GM18511 (cell line): ENCODE results near the gene MIEF1.

Experiments used
- ATAC-seq: cut with Tn5 transposase; IDR thresholded peaks from one replicate; pipeline ENCODE4 v1.9.1; 2021; ENCODE audit warnings: mild to moderate bottlenecking, moderate library complexity; ENCODE audit not compliant: unreplicated experiment

MIEF1 gene

GRCh38 chr22:39528080-39528661 is 26.1 kb downstream of the MIEF1 start:
- no peak for ATAC-seq

DNA sequence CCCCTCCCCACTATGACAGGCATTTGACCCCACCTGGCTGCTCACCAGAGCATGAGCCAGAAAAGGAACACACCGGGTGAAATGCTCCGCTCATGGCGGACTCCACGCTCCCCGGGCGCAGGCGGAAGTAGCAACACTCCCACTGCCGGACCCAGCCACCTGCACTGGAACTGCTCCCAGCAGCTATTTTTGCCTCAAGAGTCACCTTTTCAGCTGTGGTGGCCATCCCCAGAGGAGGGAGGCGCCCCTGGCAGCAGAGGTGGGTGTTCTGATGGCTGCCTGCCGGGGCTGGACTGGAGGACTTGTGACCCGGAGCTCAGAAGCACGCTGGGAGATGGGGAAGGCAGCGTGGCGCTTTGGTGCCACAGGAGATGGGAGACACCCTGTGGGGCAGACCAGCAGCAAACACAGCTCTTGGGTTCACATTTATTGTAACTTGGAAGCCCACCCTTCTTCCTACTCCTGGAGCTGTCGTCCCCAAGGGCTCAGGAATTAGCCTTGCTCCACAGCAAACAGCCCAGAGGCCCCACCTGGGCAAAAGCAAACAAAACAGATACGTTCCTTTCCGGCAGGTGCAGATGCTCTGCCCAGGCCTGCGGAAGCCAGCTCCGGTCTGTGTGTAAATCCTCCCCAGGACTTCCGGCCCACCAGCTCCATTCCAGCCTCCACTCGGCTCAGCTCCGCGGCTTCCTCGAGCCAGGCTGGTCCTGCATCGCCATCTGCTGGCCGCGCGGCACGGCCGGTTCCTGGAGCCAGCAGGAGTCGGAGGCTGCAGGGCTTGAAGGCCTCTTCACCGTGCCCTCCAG is 26.8 kb downstream of the MIEF1 start:
- peak; percentile 26 for ATAC-seq

DNA sequence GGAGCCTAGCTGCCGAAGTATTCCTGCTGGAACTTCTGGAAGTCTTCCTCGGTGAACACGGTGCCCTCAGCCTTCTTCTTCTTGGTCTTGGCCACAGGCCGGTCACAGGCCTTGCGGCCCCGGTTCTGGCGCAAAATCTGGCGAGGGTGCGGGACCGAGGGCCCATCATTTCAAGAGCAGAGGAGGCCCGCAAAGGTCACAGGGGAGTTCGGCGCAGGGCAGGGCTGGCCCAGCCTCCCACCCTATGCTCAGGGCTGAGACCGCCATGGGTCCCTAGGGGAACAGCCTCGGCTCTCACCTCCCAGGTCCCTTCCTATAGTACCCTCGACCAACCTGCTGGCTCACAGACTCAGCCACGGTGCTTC is 27.4 kb downstream of the MIEF1 start:
- ATAC-seq, result no peak

DNA sequence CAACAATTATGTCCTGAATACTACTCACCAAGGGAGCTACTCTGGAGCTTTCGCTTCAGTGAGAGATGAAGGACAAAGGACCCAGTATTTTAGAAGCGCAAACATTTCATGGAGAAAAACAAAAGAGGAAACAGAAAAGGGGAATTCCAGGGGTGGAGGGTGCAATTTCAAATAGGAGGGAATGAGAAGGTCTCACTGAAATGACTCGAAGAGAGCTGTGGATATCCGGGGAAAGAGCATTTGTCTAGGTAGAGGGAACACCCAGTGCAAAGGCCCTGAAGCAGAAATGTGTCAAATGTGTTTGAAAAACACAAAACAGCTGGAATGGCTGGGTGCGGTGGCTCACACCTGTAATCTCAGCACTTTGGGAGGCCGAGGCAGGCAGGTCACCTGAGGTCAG is 28.0 kb downstream of the MIEF1 start:
- no peak for ATAC-seq

DNA sequence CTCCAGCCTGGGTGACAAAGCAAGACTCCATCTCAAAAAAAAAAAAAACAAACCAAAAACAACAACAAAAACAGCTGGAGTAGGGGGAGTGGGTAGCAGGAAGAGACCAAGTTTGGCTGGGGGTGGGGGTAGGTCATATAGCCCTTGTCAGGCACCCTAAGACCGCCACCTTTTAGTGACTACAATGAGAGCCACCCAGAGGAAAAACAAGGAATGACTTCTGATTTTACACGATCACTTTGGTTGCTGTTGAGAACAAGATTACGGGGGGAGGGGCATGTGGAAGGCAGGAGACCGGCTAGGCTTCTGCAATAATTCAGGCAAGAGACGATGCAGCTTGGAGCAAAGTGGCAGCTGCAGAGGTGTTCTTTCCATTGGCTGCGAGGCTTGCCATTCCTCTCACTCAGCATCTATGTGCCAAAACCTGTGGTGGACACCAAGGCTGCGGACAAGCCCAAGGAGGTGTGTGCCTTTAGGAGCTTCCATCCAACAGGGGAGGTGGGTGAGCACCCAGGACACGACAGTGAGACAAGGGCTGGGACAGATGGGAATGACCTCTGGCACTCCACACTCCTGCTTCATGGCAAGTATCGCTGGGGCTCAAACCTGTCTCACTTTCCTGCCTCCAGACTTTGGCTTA is 28.7 kb downstream of the MIEF1 start:
- ATAC-seq, result no peak

GRCh38 chr22:39532215-39533073 is 30.4 kb downstream of the MIEF1 start, which contains the start of gene RPS19BP1:
Gene RPS19BP1 (minus strand): TSS chr22:39532748. CDS start chr22:39532738, 10 bp downstream.
- peak; percentile 79 for ATAC-seq

DNA sequence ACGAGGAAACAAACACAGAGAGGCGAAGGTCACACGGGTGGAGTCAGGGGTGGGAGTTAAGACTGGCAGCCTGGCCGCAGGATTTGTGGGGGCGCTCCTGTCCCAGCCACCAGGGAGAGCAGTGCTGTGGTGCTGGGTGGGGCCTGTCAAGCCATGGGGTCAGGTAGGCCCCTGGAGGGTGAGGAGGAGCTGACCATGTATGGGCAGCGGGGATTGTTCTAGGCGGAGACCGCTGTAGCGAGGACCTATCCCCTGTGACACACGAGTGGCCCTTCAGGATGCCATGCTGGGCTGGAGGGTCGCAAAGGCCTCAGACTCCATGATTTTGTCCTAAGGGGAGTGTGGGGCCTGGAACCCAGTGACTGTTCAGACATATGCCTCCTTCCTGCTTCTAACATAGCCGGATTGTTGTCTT is 32.0 kb downstream of the MIEF1 start:
- no peak for ATAC-seq

DNA sequence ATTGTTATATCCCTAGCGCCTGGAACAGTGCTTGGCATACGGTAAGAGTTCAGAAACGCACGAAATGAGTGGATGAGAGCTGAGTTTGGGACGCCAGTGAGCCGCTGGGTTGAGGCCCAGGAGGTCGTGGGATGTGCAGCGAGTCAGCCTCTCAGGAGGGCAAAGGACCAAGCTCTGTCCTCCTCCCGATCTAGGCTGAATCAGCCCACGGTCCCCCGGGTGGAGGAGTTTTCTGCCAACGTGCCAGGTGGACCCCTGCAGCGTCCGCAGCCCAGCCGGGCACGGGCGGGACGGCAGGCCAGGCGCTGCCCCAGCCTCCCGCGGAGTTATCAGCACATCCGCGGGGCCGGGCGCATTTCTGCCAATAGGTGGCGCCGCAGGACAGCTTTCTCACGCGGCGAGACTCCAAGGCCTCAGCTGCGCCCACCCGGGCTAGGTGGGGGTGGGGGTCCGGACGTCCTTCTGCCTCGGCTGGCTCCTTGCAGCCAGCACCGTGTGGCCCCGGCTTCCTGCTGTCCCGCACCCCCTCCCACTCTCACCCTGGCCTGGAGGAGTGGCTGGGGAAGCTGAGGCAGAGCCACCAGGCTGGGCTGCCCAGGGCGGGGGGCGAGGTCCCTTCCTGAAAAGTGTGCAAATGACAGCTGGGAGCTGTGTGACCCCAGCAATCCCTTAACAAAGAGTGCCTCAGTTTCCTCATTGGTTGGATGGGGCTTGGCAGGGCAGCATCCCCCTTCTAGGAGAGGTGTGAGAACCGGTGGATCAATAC is 32.7 kb downstream of the MIEF1 start:
- ATAC-seq, result no peak

DNA sequence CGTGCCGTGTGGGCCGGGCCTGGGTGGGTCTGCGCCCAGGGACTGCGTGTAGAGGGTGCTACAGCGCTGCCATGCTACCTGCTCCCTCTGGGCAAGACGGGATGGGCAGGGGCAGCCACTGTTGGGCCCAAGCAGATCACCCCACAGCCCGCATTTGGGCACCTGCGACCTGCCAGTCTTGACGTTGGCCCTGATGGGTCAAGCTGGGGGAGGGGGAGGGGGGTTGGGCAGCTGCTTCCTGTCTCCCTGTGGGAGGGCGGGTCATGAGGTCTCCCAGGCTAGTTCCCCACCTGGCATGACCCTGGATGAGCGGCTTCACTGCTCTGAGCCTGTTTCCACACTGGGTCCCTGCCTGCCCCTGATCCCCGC is 33.3 kb downstream of the MIEF1 start:
- ATAC-seq, result no peak

GRCh38 chr22:39535831-39536449 is 33.9 kb downstream of the MIEF1 start:
- ATAC-seq, result no peak

- no peak for ATAC-seq
These were observed 34.6 kb downstream of the MIEF1 start for GRCh38 chr22:39536711-39537110.

DNA sequence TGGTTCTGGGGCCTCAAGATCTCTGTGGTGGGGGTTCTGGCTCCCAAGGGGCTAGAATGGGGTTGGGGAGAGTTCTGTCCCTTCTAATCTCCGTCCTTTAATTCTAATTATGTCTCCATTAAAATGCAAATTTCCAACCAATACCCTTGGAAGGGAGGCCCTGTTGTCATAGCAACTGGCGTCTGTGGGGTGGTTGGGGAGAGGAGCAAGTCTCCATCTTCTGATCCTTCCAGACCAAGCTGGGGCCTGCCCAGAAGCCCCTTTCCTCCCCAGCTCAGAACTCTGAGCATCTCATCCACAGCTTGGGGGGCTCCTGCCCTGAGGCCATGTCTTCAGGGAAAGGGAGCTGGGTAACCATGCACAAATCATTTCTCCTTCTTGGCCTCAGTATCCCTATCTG is 35.9 kb downstream of the MIEF1 start:
- ATAC-seq, result no peak

DNA sequence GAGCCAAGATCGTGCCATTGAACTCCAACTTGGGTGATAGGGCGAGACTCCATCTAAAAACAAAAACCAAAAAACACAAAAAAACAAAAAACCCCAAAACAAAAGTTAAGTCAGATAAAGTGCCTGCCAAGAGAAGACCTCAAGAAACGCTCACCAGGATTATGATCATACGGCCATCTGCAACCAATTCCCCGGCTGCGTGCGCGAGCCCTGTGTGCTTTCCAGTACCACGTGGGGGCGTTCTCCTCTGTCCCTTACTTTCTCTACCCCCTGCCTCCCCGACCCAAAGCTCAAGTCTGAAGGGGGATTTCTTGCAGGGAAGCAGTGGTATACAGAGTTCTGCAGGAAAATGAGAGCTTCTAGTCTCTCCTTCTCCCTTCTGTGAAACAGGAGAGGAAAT is 41.0 kb downstream of the MIEF1 start:
- no peak for ATAC-seq

DNA sequence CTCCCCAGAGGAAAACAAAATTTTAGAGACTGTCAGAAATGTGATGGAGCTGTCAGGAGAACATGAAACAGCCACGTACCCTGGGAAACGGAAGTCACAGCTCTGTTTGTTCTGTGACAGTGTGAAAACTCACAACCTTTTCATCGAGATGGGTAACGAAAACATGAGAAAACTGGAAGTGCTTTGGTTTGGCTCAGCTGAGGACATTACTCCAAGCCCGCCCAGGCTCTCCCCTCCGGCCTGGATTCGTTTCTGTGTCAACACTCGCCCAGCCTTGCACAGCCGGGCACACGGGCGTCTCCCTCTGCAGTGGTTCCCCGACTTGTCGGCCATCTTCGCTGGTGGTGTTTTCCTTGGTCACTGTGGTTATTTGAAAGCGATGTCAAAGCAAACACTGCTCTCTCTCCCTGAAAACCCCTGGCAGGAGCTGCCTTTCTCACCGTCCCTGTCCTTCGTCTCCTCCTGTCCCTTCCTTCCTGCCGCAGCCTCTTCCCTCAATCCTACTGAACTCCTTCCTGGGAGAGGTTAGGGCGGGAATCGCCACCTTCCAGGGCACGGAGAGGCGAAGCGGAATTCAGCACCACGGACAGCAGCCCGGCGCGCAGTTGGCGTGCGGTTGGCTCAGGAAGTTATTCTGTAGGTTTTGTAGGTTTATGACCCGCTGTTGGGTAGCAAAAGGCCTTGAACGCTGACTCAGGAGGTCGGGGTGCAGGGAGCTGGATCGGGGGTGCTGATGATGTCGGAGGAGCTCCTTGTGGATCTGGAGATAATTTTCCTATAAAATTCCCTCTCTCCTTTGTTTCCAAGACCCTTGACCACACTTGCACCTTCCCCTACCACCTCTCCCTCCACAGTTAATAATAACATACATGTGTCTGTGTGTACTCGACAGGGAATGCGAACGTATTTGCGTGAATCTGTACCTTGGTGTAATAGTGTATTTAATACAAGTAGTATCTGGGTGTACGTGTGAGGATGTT is 43.6 kb downstream of the MIEF1 start:
- ATAC-seq, result no peak

- no peak for ATAC-seq
These were observed 44.9 kb downstream of the MIEF1 start for GRCh38 chr22:39546889-39547586.

DNA sequence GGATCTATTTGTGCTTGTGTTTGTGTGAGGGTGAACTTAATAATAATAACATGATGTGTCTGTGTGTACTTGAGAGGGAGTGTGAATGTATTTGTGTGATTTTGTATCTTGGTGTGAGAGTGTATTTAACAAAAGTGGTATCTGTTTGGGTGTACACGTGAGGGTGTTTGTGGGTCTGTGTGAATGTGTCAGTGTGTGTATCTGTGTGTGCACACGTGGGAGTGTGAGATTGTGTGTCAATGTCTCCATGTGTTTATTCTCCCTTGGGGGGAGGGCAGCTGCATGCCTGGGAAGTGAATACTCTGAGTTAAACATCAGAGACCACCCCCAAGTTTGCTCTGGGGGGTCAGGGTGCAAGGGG is 45.5 kb downstream of the MIEF1 start:
- no peak for ATAC-seq

DNA sequence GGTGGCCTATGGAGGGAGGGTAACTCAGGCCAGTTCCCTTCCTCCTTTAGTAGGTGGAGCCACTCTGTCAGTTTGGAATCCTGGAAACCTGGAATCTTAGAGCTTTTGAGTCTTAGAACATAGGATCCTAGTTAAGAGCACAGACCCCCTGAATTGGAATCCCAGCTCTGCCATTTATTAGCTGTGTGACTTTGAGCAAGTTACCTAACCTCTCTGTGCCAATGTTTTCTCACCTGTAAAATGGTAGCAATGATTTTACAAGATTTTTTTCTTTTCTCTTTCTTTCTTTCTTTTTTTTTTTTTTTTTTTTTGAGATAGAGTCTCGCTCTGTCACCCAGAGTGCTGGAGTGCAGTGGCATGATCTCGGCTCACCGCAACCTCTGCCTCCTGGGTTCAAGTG is 51.3 kb downstream of the MIEF1 start:
- no peak for ATAC-seq

- no peak for ATAC-seq
These were observed 52.1 kb downstream of the MIEF1 start for GRCh38 chr22:39554151-39554550.
